ENCODE data around the gene PDE4D. TPM values are rescaled to one million over a fixed set of nuclear protein-coding genes. Genes with fewer than 3 reads are reported as not detected.
"Not testable (repeated sequence)": the region's sequence is repeated elsewhere in the genome, so short reads cannot be mapped to it uniquely, and the experiment has no call there.

The PDE4D gene
- total RNA-seq, 1 experiment from 2014 or later, result 5.3 TPM

DNA sequence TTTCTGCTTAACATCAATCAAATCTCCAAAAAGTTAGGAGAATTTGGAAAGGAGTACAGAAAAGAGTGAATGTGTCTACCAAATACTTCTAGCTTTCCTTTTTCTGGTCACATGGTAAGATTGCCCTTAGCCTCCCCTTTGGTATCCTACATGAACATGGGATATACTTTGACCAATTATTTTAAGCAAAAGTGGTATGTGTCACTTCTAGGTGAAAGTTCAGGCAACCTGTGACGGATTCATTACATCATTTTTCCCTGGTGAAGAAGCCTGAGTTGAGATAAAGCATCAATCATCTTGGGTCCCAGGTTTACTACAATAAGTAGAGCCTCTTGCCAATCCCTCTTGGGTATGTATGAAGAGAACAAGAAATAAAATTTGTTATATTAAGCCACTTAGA lies 419.2 kb downstream of the PDE4D start:
- no peaks in the 10 kb centered on the region for H3K27me3 ChIP-seq (ENCODE audit: control insufficient read depth, insufficient read depth, low read length)
- no peak overlapping the region for H3K4me3 ChIP-seq (ENCODE audit: insufficient read depth, low read depth, low read length)
- no peaks in the 10 kb centered on the region for H3K36me3 ChIP-seq (replicated peaks; ENCODE audit: control insufficient read depth, insufficient read depth, low read length)
- DNase-seq, result no peak

GRCh38 chr5:59473611-59474010 lies 419.9 kb downstream of the PDE4D start:
- H3K27me3 ChIP-seq (ENCODE audit: control insufficient read depth, insufficient read depth, low read length), result no peaks in the 10 kb centered on the region
- H3K4me3 ChIP-seq (ENCODE audit: insufficient read depth, low read depth, low read length), result no peak overlapping the region
- DNase-seq, result no peak
- H3K36me3 ChIP-seq (replicated peaks; ENCODE audit: control insufficient read depth, insufficient read depth, low read length), result no peaks in the 10 kb centered on the region

DNA sequence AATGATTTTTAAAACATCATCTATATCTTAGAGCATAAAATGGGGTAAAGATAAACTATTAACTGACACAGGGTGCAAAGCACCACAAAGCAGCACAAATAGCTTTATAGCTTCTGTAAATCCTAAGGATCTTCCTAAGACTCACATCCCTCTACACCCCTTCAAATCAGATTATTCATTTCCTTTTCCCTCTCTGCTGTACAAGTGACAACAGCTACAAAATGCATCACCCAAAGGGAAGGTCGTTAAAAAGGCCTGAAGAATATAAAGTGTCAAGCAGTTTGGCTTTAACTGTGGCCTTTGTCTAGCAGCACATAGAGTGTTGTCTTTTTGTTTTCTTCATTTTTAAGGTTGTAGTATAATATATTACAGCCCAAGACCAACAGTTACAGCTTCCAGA lies 422.1 kb downstream of the PDE4D start:
- Histone ChIP-seq H3K36me3 (replicated peaks; ENCODE audit: control insufficient read depth, insufficient read depth, low read length) (no peaks in the 10 kb centered on the region), H3K4me3 (ENCODE audit: insufficient read depth, low read depth, low read length) (no peak overlapping the region), H3K27me3 (ENCODE audit: control insufficient read depth, insufficient read depth, low read length) (no peaks in the 10 kb centered on the region)
- DNase-seq, result no peak

- Histone ChIP-seq H3K4me3 (ENCODE audit: insufficient read depth, low read depth, low read length) (no peak overlapping the region), H3K36me3 (replicated peaks; ENCODE audit: control insufficient read depth, insufficient read depth, low read length) (no peaks in the 10 kb centered on the region), H3K27me3 (ENCODE audit: control insufficient read depth, insufficient read depth, low read length) (no peaks in the 10 kb centered on the region)
- DNase-seq, result no peak
These were observed 425.6 kb downstream of the PDE4D start for GRCh38 chr5:59467969-59468368.

- no peak for DNase-seq
- Histone ChIP-seq H3K36me3 (replicated peaks; ENCODE audit: control insufficient read depth, insufficient read depth, low read length) (no peaks in the 10 kb centered on the region), H3K27me3 (ENCODE audit: control insufficient read depth, insufficient read depth, low read length) (no peaks in the 10 kb centered on the region), H3K4me3 (ENCODE audit: insufficient read depth, low read depth, low read length) (no peak overlapping the region)
These were observed 427.3 kb downstream of the PDE4D start for GRCh38 chr5:59466271-59466670.

DNA sequence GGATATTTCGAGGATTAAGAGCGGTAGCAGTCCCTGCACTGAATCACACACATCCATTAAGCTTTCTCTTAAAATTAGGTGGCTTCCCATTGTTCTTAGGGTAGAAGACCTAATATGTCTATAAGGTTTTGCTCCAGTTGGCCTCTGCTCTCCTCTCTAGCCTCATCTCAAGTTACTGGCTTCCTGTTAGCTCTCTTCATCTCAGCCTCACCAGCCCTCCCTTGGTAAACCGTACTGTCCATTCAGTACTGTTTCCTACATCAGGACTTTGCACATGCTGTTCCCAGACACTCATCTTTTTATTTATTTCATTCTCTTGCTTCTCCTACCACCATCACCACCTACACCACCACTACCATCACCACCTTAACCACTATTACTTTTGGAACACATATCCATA lies 428.6 kb downstream of the PDE4D start:
- no peaks in the 10 kb centered on the region for H3K27me3 ChIP-seq (ENCODE audit: control insufficient read depth, insufficient read depth, low read length)
- no peak overlapping the region for H3K4me3 ChIP-seq (ENCODE audit: insufficient read depth, low read depth, low read length)
- no peaks in the 10 kb centered on the region for H3K36me3 ChIP-seq (replicated peaks; ENCODE audit: control insufficient read depth, insufficient read depth, low read length)
- no peak for DNase-seq

DNA sequence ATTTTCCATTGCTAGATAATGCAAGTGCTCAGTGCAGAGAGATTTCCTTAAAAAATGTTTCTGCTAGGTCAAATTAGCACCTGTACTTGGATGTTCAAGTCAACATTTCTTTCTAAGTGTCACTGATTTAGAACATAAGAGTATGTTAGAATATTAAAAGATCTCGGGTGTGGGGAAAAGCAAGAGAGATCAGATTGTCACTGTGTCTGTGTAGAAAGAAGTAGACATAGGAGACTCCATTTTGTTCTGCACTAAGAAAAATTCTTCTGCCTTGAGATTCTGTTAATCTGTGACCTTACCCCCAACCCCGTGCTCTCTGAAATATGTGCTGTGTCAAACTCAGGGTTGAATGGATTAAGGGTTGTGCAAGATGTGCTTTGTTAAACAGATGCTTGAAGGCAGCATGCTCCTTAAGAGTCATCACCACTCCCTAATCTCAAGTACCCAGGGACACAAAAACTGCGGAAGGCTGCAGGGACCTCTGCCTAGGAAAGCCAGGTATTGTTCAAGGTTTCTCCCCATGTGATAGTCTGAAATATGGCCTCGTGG lies 429.8 kb downstream of the PDE4D start:
- H3K36me3 ChIP-seq (replicated peaks; ENCODE audit: control insufficient read depth, insufficient read depth, low read length); H3K4me3 ChIP-seq (ENCODE audit: insufficient read depth, low read depth, low read length); H3K27me3 ChIP-seq (ENCODE audit: control insufficient read depth, insufficient read depth, low read length); DNase-seq: not testable (repeated sequence)

- no peaks in the 10 kb centered on the region for H3K27me3 ChIP-seq (ENCODE audit: control insufficient read depth, insufficient read depth, low read length)
These were observed 430.6 kb downstream of the PDE4D start for GRCh38 chr5:59462956-59463355.

GRCh38 chr5:59460368-59461153 lies 433.0 kb downstream of the PDE4D start:
- no peaks in the 10 kb centered on the region for H3K27me3 ChIP-seq (ENCODE audit: control insufficient read depth, insufficient read depth, low read length)
- no peak overlapping the region for H3K4me3 ChIP-seq (ENCODE audit: insufficient read depth, low read depth, low read length)
- no peaks in the 10 kb centered on the region for H3K36me3 ChIP-seq (replicated peaks; ENCODE audit: control insufficient read depth, insufficient read depth, low read length)
- DNase-seq, result no peak

More at GRCh38 chr5:59462956-59463355, 430.6 kb downstream of the PDE4D start:
- no peak overlapping the region for H3K4me3 ChIP-seq (ENCODE audit: insufficient read depth, low read depth, low read length)
- DNase-seq, result no peak
- no peaks in the 10 kb centered on the region for H3K36me3 ChIP-seq (replicated peaks; ENCODE audit: control insufficient read depth, insufficient read depth, low read length)

GRCh38 chr5:59458966-59459729 lies 434.4 kb downstream of the PDE4D start:
- Histone ChIP-seq H3K36me3 (replicated peaks; ENCODE audit: control insufficient read depth, insufficient read depth, low read length) (no peaks in the 10 kb centered on the region), H3K4me3 (ENCODE audit: insufficient read depth, low read depth, low read length) (no peak overlapping the region), H3K27me3 (ENCODE audit: control insufficient read depth, insufficient read depth, low read length) (no peaks in the 10 kb centered on the region)
- DNase-seq, result no peak

GRCh38 chr5:59458321-59458720 lies 435.2 kb downstream of the PDE4D start:
- no peaks in the 10 kb centered on the region for H3K27me3 ChIP-seq (ENCODE audit: control insufficient read depth, insufficient read depth, low read length)
- H3K36me3 ChIP-seq (replicated peaks; ENCODE audit: control insufficient read depth, insufficient read depth, low read length), result no peaks in the 10 kb centered on the region
- DNase-seq, result no peak
- H3K4me3 ChIP-seq (ENCODE audit: insufficient read depth, low read depth, low read length), result no peak overlapping the region

DNA sequence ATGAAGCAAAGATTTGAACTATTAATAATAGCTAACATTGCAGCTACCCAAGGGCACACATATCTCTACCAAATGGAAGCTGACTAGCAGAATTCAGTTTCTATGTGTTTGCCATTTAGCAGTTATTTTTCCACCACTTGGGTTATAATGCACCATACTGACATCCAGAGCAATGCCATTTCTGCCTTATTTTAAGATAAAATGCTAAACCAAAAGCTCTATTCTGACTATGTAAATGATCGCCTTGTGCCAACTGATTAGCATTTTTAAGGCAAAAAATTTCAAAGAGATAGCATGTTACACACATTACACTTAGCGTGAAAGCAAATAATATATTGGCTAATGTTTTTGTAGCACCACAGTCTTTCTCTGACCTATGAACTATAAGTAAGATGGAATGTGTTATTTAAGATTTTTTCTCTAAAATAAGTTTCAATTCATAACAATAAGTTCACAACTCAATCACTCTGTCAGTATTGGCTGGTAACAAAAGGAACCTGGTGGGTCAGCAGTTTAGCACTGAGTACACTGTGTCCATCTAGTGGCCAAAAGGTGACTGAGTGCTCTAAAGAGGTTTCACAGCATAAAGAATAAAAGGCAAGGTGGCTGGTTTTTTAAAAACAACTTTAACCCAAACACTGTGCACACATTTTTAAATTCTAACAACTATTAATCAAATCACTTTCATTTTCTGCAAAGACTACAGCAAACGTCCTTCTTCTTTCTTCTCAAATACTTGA lies 443.5 kb downstream of the PDE4D start:
- no peaks in the 10 kb centered on the region for H3K36me3 ChIP-seq (replicated peaks; ENCODE audit: control insufficient read depth, insufficient read depth, low read length)
- H3K4me3 ChIP-seq (ENCODE audit: insufficient read depth, low read depth, low read length), result no peak overlapping the region
- DNase-seq, result no peak
- no peaks in the 10 kb centered on the region for H3K27me3 ChIP-seq (ENCODE audit: control insufficient read depth, insufficient read depth, low read length)

DNA sequence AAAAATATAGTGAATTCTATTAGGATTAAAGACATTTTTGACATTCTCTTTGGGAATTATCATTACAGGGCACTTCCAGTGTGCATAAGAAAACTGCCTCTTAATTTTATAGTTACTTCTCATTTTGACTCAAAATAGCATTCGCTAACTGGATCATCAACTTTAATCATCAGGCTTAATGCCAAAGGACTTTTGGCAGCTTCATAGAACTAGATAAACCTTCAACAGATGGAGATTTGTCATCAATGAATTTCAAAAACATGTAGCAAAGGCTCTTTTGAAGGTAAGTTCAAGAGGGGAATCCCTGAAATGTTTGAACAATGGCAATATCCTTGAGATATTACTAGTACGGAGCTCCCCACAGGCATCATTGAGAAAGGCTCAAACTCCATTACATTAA lies 447.2 kb downstream of the PDE4D start:
- H3K27me3 ChIP-seq (ENCODE audit: control insufficient read depth, insufficient read depth, low read length), result no peaks in the 10 kb centered on the region
- no peak for DNase-seq
- no peaks in the 10 kb centered on the region for H3K36me3 ChIP-seq (replicated peaks; ENCODE audit: control insufficient read depth, insufficient read depth, low read length)
- H3K4me3 ChIP-seq (ENCODE audit: insufficient read depth, low read depth, low read length), result no peak overlapping the region

DNA sequence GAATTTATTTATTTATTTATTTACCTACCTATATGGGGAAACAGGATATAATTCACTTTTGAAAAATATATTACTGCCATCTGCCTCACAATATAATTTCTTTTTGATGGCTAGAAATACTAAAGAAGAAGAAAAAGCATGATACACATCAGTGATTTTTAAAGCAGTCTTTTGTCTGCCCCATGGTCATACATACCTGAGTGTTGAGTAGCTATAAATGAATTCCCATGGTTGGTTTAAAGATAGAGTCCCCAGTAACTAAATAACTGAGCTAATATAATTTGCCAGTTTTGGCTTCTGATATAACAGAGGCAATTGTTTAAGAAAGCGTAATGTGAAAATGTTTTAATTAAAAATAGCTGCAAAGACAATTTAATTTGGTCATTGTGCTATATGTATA lies 447.8 kb downstream of the PDE4D start:
- H3K4me3 ChIP-seq (ENCODE audit: insufficient read depth, low read depth, low read length), result no peak overlapping the region
- H3K27me3 ChIP-seq (ENCODE audit: control insufficient read depth, insufficient read depth, low read length), result no peaks in the 10 kb centered on the region
- H3K36me3 ChIP-seq (replicated peaks; ENCODE audit: control insufficient read depth, insufficient read depth, low read length), result no peaks in the 10 kb centered on the region
- no peak for DNase-seq

All from H7 (cell line).